HG02642 (cell line): Measurements from ENCODE around the gene MYO18A.

Source experiments
- ATAC-seq: cut with Tn5 transposase; IDR thresholded peaks from one replicate; pipeline ENCODE4 v1.9.1; 2021; ENCODE audit warnings: mild to moderate bottlenecking; ENCODE audit not compliant: unreplicated experiment, poor library complexity

The MYO18A gene

GRCh38 chr17:29066047-29066446 lies 114.2 kb downstream of the MYO18A start:
- ATAC-seq = no peak

GRCh38 chr17:29063992-29064391 lies 116.2 kb downstream of the MYO18A start:
- ATAC-seq = no peak

GRCh38 chr17:29062215-29062614 lies 118.0 kb downstream of the MYO18A start:
- no peak for ATAC-seq

GRCh38 chr17:29061036-29061435 lies 119.2 kb downstream of the MYO18A start:
- ATAC-seq = no peak

GRCh38 chr17:29060475-29060874 lies 119.7 kb downstream of the MYO18A start:
- ATAC-seq = no peak

GRCh38 chr17:29059281-29059680 lies 120.9 kb downstream of the MYO18A start:
- no peak for ATAC-seq

GRCh38 chr17:29058391-29058790 lies 121.8 kb downstream of the MYO18A start:
- no peak for ATAC-seq

GRCh38 chr17:29057361-29057760 lies 122.8 kb downstream of the MYO18A start:
- no peak for ATAC-seq

- ATAC-seq = no peak
Observed at GRCh38 chr17:29054835-29055234, 125.4 kb downstream of the MYO18A start.

- no peak for ATAC-seq
Observed at GRCh38 chr17:29051731-29052130, 128.5 kb downstream of the MYO18A start.

GRCh38 chr17:29051194-29051593 lies 129.0 kb downstream of the MYO18A start:
- no peak for ATAC-seq

GRCh38 chr17:29050176-29050575 lies 130.0 kb downstream of the MYO18A start:
- ATAC-seq = no peak

- ATAC-seq = no peak
Observed at GRCh38 chr17:29049541-29050145, 130.6 kb downstream of the MYO18A start.

GRCh38 chr17:29048440-29049368 lies 131.5 kb downstream of the MYO18A start:
- no peak for ATAC-seq

GRCh38 chr17:29046473-29046839 lies 133.7 kb downstream of the MYO18A start:
- no peak for ATAC-seq

- no peak for ATAC-seq
Observed at GRCh38 chr17:29045734-29046472, 134.3 kb downstream of the MYO18A start.

GRCh38 chr17:29045026-29045425 lies 135.2 kb downstream of the MYO18A start:
- ATAC-seq = no peak

GRCh38 chr17:29043539-29044145 lies 136.6 kb downstream of the MYO18A start:
- no peak for ATAC-seq

GRCh38 chr17:29042679-29043538 lies 137.3 kb downstream of the MYO18A start, which contains the start of gene PIPOX:
Gene PIPOX (plus strand): TSS chr17:29043141. CDS start chr17:29043226, 85 bp downstream.
- no peak for ATAC-seq
